ENCODE data around the gene MOB1B.

GRCh38 chr4:70920592-70920991 is 18.4 kb downstream of the MOB1B start:
- TF ChIP-seq EZH2 (IDR thresholded peaks at IDR 0.05) (no peak), CTCF (IDR thresholded peaks at IDR 0.05) (no peak)
